Stomach (tissue), 9 donors: ENCODE results near the gene ADRA2C. TPM values are rescaled to one million over a fixed set of nuclear protein-coding genes. Genes with fewer than 3 reads are reported as not detected.

Experiments
- DNase-seq, 2 donors: peaks; one replicate each; pipeline versions ENCODE4 v3.0.0 to v3.0.0-alpha.2; 2013 to 2019
- H3K27ac ChIP-seq, 5 donors: fragments of 200-600 bp in 4 of 5; sonication (generic) in 4 of 5; one replicate each; pipeline ENCODE4 v1.5.1; 2013 to 2019; ENCODE audit warnings: mild to moderate bottlenecking in 1 of 5, moderate library complexity in 1 of 5
- H3K27me3 ChIP-seq, 3 donors: fragments of 200-600 bp; sonication (generic); one replicate each; pipeline ENCODE4 v1.5.1; 2017 to 2019; ENCODE audit warnings: mixed run types in 1 of 3
- H3K36me3 ChIP-seq, 4 donors: fragments of 200-600 bp; sonication (generic); 1 replicate in 3 of 4; 2 replicates in 1 of 4; pipeline ENCODE4 v1.5.1; 2016 to 2019
- H3K4me1 ChIP-seq, 4 donors: fragments of 200-600 bp; sonication (generic); one replicate each; pipeline ENCODE4 v1.5.1; 2016 to 2019
- H3K4me3 ChIP-seq, 4 donors: fragments of 200-600 bp; sonication (generic) in 3 of 4; one replicate each; pipeline ENCODE4 v1.5.1; 2016 to 2019; ENCODE audit warnings: mild to moderate bottlenecking in 1 of 4
- H3K9me3 ChIP-seq, 4 donors: fragments of 200-600 bp; sonication (generic); one replicate each; pipeline ENCODE4 v1.5.1; 2016 to 2019
- EP300 ChIP-seq: sonication (generic); formaldehyde crosslinking; IDR thresholded peaks from one replicate; pipeline ENCODE4 v1.6.1; 2017; ENCODE audit warnings: antibody characterized with exemption
- POLR2A ChIP-seq, 4 donors: fragments of 450-650 bp; IDR thresholded peaks; one replicate each; pipeline ENCODE4 v1.6.1; 2016; ENCODE audit warnings: antibody characterized with exemption in 4 of 4, control low read depth in 2 of 4, mild to moderate bottlenecking in 1 of 4, moderate library complexity in 1 of 4
- POLR2AphosphoS5 ChIP-seq, 3 donors: sonication (generic); formaldehyde crosslinking; IDR thresholded peaks; one replicate each; pipeline ENCODE4 v1.6.1; 2016; ENCODE audit warnings: antibody characterized with exemption in 3 of 3
- WGBS, 5 donors: extraction: QIAGEN DNeasy Blood & Tissue Kit in 3 of 5; methylation state at CpG; one replicate each; pipeline versions ENCODE4 v1.1.5 to v1.1.7; 2013 to 2018; 5-methylcytosine and 5-hydroxymethylcytosine counted together
- intact Hi-C: fragments of 100-400 bp; cut with DNase I; formaldehyde crosslinking; loops from one replicate; pipeline ENCODE4 v1.15.1; 2023; ENCODE audit warnings: low total_unique reads
- polyA plus RNA-seq, 3 donors: library from polyadenylated mRNA; stranded (reverse); fragments of 200-250 nt; gene quantifications; one replicate each; pipeline ENCODE4 v1.2.3, GENCODE V29; 2013
- total RNA-seq, 5 donors: library from RNA; depleted of rRNA; stranded (reverse); fragments of >200 nt; gene quantifications; one replicate each; pipeline versions ENCODE4 v1.1.0 to v1.2.3, GENCODE V29; 2014 to 2016
- TF ChIP-seq, protein P1 (sequence below), 7 experiments: fragments of 450-650 bp in 4 of 7; fragments of 200-600 bp in 3 of 7; sonication (generic) in 3 of 7; IDR thresholded peaks; one replicate each; pipeline ENCODE4 v1.5.1; 2016 to 2019; ENCODE audit warnings: antibody characterized with exemption in 7 of 7, control low read depth in 2 of 7, mild to moderate bottlenecking in 1 of 7
- donor health status: healthy with polysubstance abuse.
- donor health status: Bipolar disorder and iron deficiency.
- donor health status: healthy.

The ADRA2C gene
- total and polyA plus RNA-seq, 8 donors = 0.31 to 12.6 (median 1.3) TPM; not detected in 2

- H3K36me3 ChIP-seq = no peaks in the 10 kb centered on the region
- intact Hi-C loops = no loop called here
- 67 to 86% (median 73%) methylated on average over 4 to 8 of the region's 8 CpGs for WGBS, 5 donors
- DNase-seq = no peak
- no peak overlapping the region for H3K27ac ChIP-seq
- peaks cover 0 to 2% (median 0%) of the 10 kb centered on the region in 4 donors for H3K4me1 ChIP-seq
- no peak overlapping the region for H3K4me3 ChIP-seq
- peaks cover 0 to 98% (median 31%) of the 10 kb centered on the region in 3 donors for H3K27me3 ChIP-seq
- no peaks in the 10 kb centered on the region for H3K9me3 ChIP-seq
- TF ChIP-seq POLR2A (IDR thresholded peaks at IDR 0.05) (no peak), EP300 (no peak), POLR2AphosphoS5 (IDR thresholded peaks at IDR 0.05) (no peak)
- TF ChIP-seq, protein P1, sequence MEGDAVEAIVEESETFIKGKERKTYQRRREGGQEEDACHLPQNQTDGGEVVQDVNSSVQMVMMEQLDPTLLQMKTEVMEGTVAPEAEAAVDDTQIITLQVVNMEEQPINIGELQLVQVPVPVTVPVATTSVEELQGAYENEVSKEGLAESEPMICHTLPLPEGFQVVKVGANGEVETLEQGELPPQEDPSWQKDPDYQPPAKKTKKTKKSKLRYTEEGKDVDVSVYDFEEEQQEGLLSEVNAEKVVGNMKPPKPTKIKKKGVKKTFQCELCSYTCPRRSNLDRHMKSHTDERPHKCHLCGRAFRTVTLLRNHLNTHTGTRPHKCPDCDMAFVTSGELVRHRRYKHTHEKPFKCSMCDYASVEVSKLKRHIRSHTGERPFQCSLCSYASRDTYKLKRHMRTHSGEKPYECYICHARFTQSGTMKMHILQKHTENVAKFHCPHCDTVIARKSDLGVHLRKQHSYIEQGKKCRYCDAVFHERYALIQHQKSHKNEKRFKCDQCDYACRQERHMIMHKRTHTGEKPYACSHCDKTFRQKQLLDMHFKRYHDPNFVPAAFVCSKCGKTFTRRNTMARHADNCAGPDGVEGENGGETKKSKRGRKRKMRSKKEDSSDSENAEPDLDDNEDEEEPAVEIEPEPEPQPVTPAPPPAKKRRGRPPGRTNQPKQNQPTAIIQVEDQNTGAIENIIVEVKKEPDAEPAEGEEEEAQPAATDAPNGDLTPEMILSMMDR (IDR thresholded peaks at IDR 0.05) = no peak
Measured at GRCh38 chr4:3772632-3773031, 6.4 kb downstream of the ADRA2C start.

DNA sequence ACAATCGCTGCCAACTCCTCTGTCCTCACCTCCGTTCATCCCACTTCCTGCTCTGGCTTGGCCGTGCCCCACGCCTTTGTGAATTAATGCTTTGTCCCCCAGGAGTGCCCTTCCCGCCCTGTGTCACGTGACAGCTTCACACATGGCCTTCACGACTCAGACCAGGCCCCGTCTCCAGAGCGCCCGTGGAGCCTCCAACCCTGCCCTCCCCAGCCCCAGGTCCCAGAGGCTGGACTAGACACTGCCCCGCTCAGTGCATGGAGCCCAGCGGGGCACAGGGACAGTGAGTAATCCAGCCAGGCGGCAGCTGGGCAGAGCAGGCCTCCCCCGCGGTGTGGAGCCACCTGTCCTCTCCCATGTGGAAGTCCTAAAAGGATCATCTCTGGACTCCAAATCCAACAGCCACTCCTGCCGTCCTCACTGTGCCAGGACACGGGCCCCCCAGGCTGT lies 7.4 kb downstream of the ADRA2C start:
- Histone ChIP-seq H3K27me3 (peaks cover 0 to 96% (median 25%) of the 10 kb centered on the region in 3 donors), H3K4me3 (no peak overlapping the region), H3K4me1 (no peaks in the 10 kb centered on the region), H3K36me3 (no peaks in the 10 kb centered on the region), H3K9me3 (peaks cover 0 to 6% (median 0%) of the 10 kb centered on the region in 4 donors), H3K27ac (no peak overlapping the region)
- intact Hi-C loops = no loop called here
- DNase-seq = peak in 1 of 2 donors; percentile 39
- 68 to 82% (median 73%) methylated on average over 14 to 17 of the region's 17 CpGs for WGBS, 5 donors
- TF ChIP-seq POLR2A (IDR thresholded peaks at IDR 0.05) = no peak
- no peak for TF ChIP-seq POLR2AphosphoS5 (IDR thresholded peaks at IDR 0.05)
- TF ChIP-seq, protein P1 (IDR thresholded peaks at IDR 0.05) = no peak

GRCh38 chr4:3774253-3774883 lies 8.2 kb downstream of the ADRA2C start:
- H3K4me1 ChIP-seq = no peaks in the 10 kb centered on the region
- WGBS, 5 donors = 71 to 78% (median 73%) methylated on average over 19 of the region's 19 CpGs
- intact Hi-C loops = no loop called here
- no peak for DNase-seq
- TF ChIP-seq POLR2A (IDR thresholded peaks at IDR 0.05) = no peak
- TF ChIP-seq POLR2AphosphoS5 (IDR thresholded peaks at IDR 0.05) = no peak
- TF ChIP-seq, protein P1 (IDR thresholded peaks at IDR 0.05) = no peak
- no peak for TF ChIP-seq EP300
- no peak overlapping the region for H3K27ac ChIP-seq
- H3K27me3 ChIP-seq = peaks cover 0 to 96% (median 22%) of the 10 kb centered on the region in 3 donors
- no peak overlapping the region for H3K4me3 ChIP-seq
- peaks cover 0 to 7% (median 0%) of the 10 kb centered on the region in 4 donors for H3K9me3 ChIP-seq
- H3K36me3 ChIP-seq = no peaks in the 10 kb centered on the region

DNA sequence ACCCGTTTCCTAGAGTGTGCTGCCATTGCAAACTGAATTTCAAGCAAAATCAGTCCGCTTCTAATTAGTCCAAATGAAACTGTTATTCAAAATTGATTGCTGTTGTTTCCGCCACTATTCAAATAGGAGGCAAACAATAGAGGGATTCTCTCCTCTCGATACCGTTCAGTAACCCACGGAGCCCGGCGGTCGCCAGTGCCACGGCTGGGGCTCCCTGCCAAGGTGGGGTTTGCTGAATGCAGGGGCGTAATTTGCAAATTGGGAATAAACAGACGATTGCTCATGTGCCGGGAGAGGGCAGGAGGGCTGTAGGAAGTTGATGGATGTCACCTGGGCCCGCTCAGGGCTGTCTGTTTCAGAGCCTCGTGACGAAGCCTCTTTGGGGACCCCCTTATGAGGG lies 8.8 kb downstream of the ADRA2C start:
- peaks cover 0 to 7% (median 0%) of the 10 kb centered on the region in 4 donors for H3K9me3 ChIP-seq
- WGBS, 5 donors = 49 to 60% (median 53%) methylated on average over 16 of the region's 16 CpGs
- H3K27me3 ChIP-seq = peaks cover 0 to 96% (median 16%) of the 10 kb centered on the region in 3 donors
- intact Hi-C loops = no loop called here
- H3K4me3 ChIP-seq = no peak overlapping the region
- no peaks in the 10 kb centered on the region for H3K36me3 ChIP-seq
- DNase-seq = no peak
- no peak for TF ChIP-seq POLR2A (IDR thresholded peaks at IDR 0.05)
- no peak for TF ChIP-seq EP300
- TF ChIP-seq POLR2AphosphoS5 (IDR thresholded peaks at IDR 0.05) = no peak
- H3K4me1 ChIP-seq = no peaks in the 10 kb centered on the region
- H3K27ac ChIP-seq = no peak overlapping the region

- no peaks in the 10 kb centered on the region for H3K36me3 ChIP-seq
- WGBS, 5 donors = 45 to 78% (median 49%) methylated on average over 2 to 4 of the region's 4 CpGs
- TF ChIP-seq, protein P1 (IDR thresholded peaks at IDR 0.05) = no peak
- intact Hi-C loops = no loop called here
- H3K27me3 ChIP-seq = peaks cover 0 to 96% (median 12%) of the 10 kb centered on the region in 3 donors
- no peak overlapping the region for H3K4me3 ChIP-seq
- H3K27ac ChIP-seq = no peak overlapping the region
- no peak for DNase-seq
- H3K4me1 ChIP-seq = no peaks in the 10 kb centered on the region
- H3K9me3 ChIP-seq = peaks cover 0 to 7% (median 0%) of the 10 kb centered on the region in 4 donors
Measured at GRCh38 chr4:3775576-3775975, 9.4 kb downstream of the ADRA2C start.
